ENCODE data around the gene CELF4. TPM values are rescaled to one million over a fixed set of nuclear protein-coding genes. Genes with fewer than 3 reads are reported as not detected.

CELF4 gene
- total and polyA plus RNA-seq, 7 donors = 0.60 to 5.0 (median 1.8) TPM; not detected in 1

GRCh38 chr18:37383846-37384595 lies 181.6 kb downstream of the CELF4 start:
- Histone ChIP-seq H3K36me3 (no peaks in the 10 kb centered on the region), H3K27ac (no peak overlapping the region), H3K9me3 (no peaks in the 10 kb centered on the region), H3K27me3 (peaks cover 0 to 4% (median 0%) of the 10 kb centered on the region in 3 donors), H3K4me1 (no peaks in the 10 kb centered on the region), H3K4me3 (no peak overlapping the region)
- TF ChIP-seq POLR2AphosphoS5 (IDR thresholded peaks at IDR 0.05) (no peak), EP300 (IDR thresholded peaks at IDR 0.05) (no peak), POLR2A (IDR thresholded peaks at IDR 0.05) (no peak), CTCF (IDR thresholded peaks at IDR 0.05) (no peak)
- intact Hi-C loops (cut with DNase I) = loop anchor here (10.0 kb wide), 1 partner anchor 151 kb away; no protein-coding TSS in a partner anchor
- DNase-seq = no peak
- WGBS, 2 donors = 55 to 58% methylated on average over 17 of the region's 17 CpGs

- TF ChIP-seq CTCF (IDR thresholded peaks at IDR 0.05) (no peak), EP300 (IDR thresholded peaks at IDR 0.05) (no peak), POLR2AphosphoS5 (IDR thresholded peaks at IDR 0.05) (no peak), POLR2A (IDR thresholded peaks at IDR 0.05) (no peak)
- Histone ChIP-seq H3K27ac (no peak overlapping the region), H3K36me3 (no peaks in the 10 kb centered on the region), H3K4me1 (no peaks in the 10 kb centered on the region), H3K27me3 (peaks cover 0 to 4% (median 0%) of the 10 kb centered on the region in 3 donors), H3K9me3 (no peaks in the 10 kb centered on the region), H3K4me3 (no peak overlapping the region)
- intact Hi-C loops (cut with DNase I) = loop anchor here (10.0 kb wide), 1 partner anchor 152 kb away; no protein-coding TSS in a partner anchor
- DNase-seq = no peak
- 41 to 59% methylated on average over 8 of the region's 8 CpGs for WGBS, 2 donors
Observed at GRCh38 chr18:37383036-37383785, 182.4 kb downstream of the CELF4 start.

GRCh38 chr18:37381554-37381953 lies 184.0 kb downstream of the CELF4 start:
- DNase-seq = no peak
- WGBS, 2 donors = 70 to 75% methylated on average over 2 of the region's 2 CpGs
- H3K27ac ChIP-seq = no peak overlapping the region
- peaks cover 0 to 4% (median 0%) of the 10 kb centered on the region in 3 donors for H3K27me3 ChIP-seq
- no peaks in the 10 kb centered on the region for H3K9me3 ChIP-seq
- no peak overlapping the region for H3K4me3 ChIP-seq
- intact Hi-C loops (cut with DNase I) = loop anchor here (10.0 kb wide), 1 partner anchor 153 kb away; no protein-coding TSS in a partner anchor
- no peaks in the 10 kb centered on the region for H3K36me3 ChIP-seq
- no peaks in the 10 kb centered on the region for H3K4me1 ChIP-seq
- no peak for TF ChIP-seq CTCF (IDR thresholded peaks at IDR 0.05)
- TF ChIP-seq POLR2A (IDR thresholded peaks at IDR 0.05) = no peak
- TF ChIP-seq POLR2AphosphoS5 (IDR thresholded peaks at IDR 0.05) = no peak
- TF ChIP-seq EP300 (IDR thresholded peaks at IDR 0.05) = no peak

- Histone ChIP-seq H3K9me3 (no peaks in the 10 kb centered on the region), H3K27me3 (peaks cover 0 to 4% (median 0%) of the 10 kb centered on the region in 3 donors), H3K4me1 (no peaks in the 10 kb centered on the region), H3K4me3 (no peak overlapping the region), H3K27ac (no peak overlapping the region), H3K36me3 (no peaks in the 10 kb centered on the region)
- intact Hi-C loops (cut with DNase I) = loop anchor here (10.0 kb wide), 1 partner anchor 154 kb away; no protein-coding TSS in a partner anchor
- TF ChIP-seq EP300 (IDR thresholded peaks at IDR 0.05) (no peak), CTCF (IDR thresholded peaks at IDR 0.05) (no peak), POLR2AphosphoS5 (IDR thresholded peaks at IDR 0.05) (no peak), POLR2A (IDR thresholded peaks at IDR 0.05) (no peak)
- DNase-seq = no peak
Observed at GRCh38 chr18:37380546-37381110, 185.0 kb downstream of the CELF4 start.
